Cardiac fibroblast (primary cell): ENCODE measurements around the gene TALDO1.

Source experiments
- DNase-seq, 2 donors: peaks; one replicate each; pipeline versions ENCODE4 v3.0.0 to v3.0.0-alpha.2; 2010; ENCODE audit warnings: low read depth in 2 of 2
- H3K4me3 ChIP-seq, 2 donors: replicated peaks in 1 of 2; 1 replicate in 1 of 2; 2 replicates in 1 of 2; pipeline ENCODE4 v1.5.1; 2011; ENCODE audit warnings: low read depth in 2 of 2, low read length in 2 of 2, mild to moderate bottlenecking in 2 of 2, moderate library complexity in 1 of 2
- CTCF ChIP-seq: IDR thresholded peaks from one replicate; pipeline ENCODE4 v1.5.1; 2011; ENCODE audit warnings: low read depth, mild to moderate bottlenecking, low read length, inconsistent platforms

TALDO1 gene

GRCh38 chr11:802693-803466 lies 55.6 kb downstream of the TALDO1 start:
- TF ChIP-seq CTCF: no peak
- DNase-seq: no peak
- H3K4me3 ChIP-seq: no peak overlapping the region

- no peak for DNase-seq
- no peak for TF ChIP-seq CTCF
- no peak overlapping the region for H3K4me3 ChIP-seq
These were observed 56.1 kb downstream of the TALDO1 start for GRCh38 chr11:803467-803742.

GRCh38 chr11:803770-804598 lies 56.7 kb downstream of the TALDO1 start:
- DNase-seq: no peak
- H3K4me3 ChIP-seq: peak overlapping the region; percentile 56 to 57

GRCh38 chr11:804599-804964 lies 57.3 kb downstream of the TALDO1 start:
- H3K4me3 ChIP-seq: peak overlapping the region; percentile 56 to 57
- TF ChIP-seq CTCF: no peak
- no peak for DNase-seq

More at GRCh38 chr11:803770-804598, 56.7 kb downstream of the TALDO1 start:
- no peak for TF ChIP-seq CTCF

GRCh38 chr11:808427-809286 lies 61.4 kb downstream of the TALDO1 start:
- no peak for TF ChIP-seq CTCF
- DNase-seq: no peak
- peak overlapping the region; percentile 95 to 96 for H3K4me3 ChIP-seq

GRCh38 chr11:809287-810039 lies 62.2 kb downstream of the TALDO1 start, which contains the start of gene RPLP2:
Gene RPLP2 (plus strand): TSS chr11:809967. CDS start chr11:810235, 268 bp downstream.
- no peak for TF ChIP-seq CTCF
- peak within 1 kb of the TSS; percentile 95 to 96 for H3K4me3 ChIP-seq
- peak; percentile 98 for DNase-seq
